Measurements from ENCODE around the gene ANKRD63. TPM values are rescaled to one million over a fixed set of nuclear protein-coding genes. Genes with fewer than 3 reads are reported as not detected.

ANKRD63 gene
- polyA plus RNA-seq, 4 donors = 0.04 to 0.16 TPM; not detected in 2

DNA sequence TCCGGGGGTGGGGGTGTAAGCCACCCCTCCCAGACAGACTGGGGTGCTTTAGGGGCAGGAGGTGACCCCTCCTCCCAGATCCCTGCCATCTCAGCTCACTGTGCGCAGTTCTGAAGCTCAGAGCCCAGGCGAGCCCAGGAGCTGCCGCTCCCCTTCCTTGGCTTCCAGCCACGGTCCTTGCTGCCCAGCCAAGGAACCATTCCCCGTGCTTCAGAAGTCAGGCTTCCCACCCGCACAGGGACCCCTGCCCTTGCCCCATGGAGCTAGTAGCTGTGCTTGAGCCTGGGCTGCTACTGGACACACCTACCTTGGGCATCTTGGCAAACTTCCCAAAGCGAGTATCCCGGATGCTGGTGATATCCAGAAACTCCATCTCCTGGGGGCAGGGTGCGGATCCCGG, 20.1 kb upstream of the ANKRD63 start:
- Histone ChIP-seq H3K27ac (ENCODE audit: low read depth in 1 of 3, low read length in 2 of 3) (no peak overlapping the region), H3K9me3 (ENCODE audit: control insufficient read depth in 2 of 2, insufficient read depth in 1 of 2, low read depth in 1 of 2, low read length in 1 of 2) (no peaks in the 10 kb centered on the region), H3K36me3 (ENCODE audit: control insufficient read depth in 3 of 3, insufficient read depth in 2 of 3, low read depth in 1 of 3, low read length in 3 of 3) (peaks cover 0 to 2% (median 0%) of the 10 kb centered on the region in 3 donors), H3K4me1 (ENCODE audit: control insufficient read depth in 3 of 3, insufficient read depth in 2 of 3, low read depth in 1 of 3, low read length in 2 of 3) (peaks cover 0 to 5% (median 0%) of the 10 kb centered on the region in 3 donors), H3K4me3 (ENCODE audit: low read depth in 1 of 3, low read length in 3 of 3) (no peak overlapping the region), H3K27me3 (ENCODE audit: control insufficient read depth in 3 of 3, insufficient read depth in 3 of 3, low read length in 3 of 3) (peaks cover 0 to 14% (median 0%) of the 10 kb centered on the region in 3 donors)
- FAIRE-seq (no peak), DNase-seq (no peak)
- 42 to 65% (median 49%) methylated on average over 10 to 11 of the region's 11 CpGs for WGBS, 3 donors

DNA sequence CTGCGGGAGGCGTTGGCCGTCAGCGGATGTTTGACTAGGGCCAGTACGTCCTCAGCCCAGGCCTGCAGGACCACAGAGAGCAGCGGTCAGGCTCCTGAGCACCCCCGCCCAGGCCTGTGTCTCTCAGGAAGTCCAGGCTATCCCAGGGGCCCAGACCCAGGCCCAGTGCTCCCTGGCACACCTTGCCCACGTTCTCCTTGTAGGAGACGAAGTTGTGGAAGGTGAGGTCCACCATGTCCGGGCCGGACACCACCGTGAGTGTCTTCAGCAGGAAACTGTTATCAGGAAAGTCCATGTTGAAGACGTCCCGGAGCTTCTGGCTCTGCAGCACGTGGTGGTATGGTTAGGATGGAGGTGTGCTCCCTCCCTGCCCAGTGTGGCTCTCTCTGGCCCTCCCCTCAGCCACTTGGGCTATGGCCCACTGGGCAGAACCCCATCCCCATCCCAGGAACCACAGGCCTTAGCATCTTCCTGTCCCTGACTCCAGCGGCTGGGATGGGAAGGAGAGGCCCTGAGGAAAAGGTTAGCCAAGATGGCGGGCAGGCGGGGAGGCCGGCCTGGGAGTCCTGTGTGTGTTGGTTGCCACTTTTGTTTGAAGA, 19.5 kb upstream of the ANKRD63 start:
- H3K27me3 ChIP-seq (ENCODE audit: control insufficient read depth in 3 of 3, insufficient read depth in 3 of 3, low read length in 3 of 3) = peaks cover 0 to 14% (median 0%) of the 10 kb centered on the region in 3 donors
- H3K36me3 ChIP-seq (ENCODE audit: control insufficient read depth in 3 of 3, insufficient read depth in 2 of 3, low read depth in 1 of 3, low read length in 3 of 3) = peaks cover 0 to 2% (median 0%) of the 10 kb centered on the region in 3 donors
- no peak overlapping the region for H3K4me3 ChIP-seq (ENCODE audit: low read depth in 1 of 3, low read length in 3 of 3)
- DNase-seq (no peak), FAIRE-seq (no peak)
- no peaks in the 10 kb centered on the region for H3K9me3 ChIP-seq (ENCODE audit: control insufficient read depth in 2 of 2, insufficient read depth in 1 of 2, low read depth in 1 of 2, low read length in 1 of 2)
- 88 to 93% (median 92%) methylated on average over 15 to 19 of the region's 19 CpGs for WGBS, 3 donors
- H3K27ac ChIP-seq (ENCODE audit: low read depth in 1 of 3, low read length in 2 of 3) = no peak overlapping the region
- H3K4me1 ChIP-seq (ENCODE audit: control insufficient read depth in 3 of 3, insufficient read depth in 2 of 3, low read depth in 1 of 3, low read length in 2 of 3) = peaks cover 0 to under 1% (median 0%) of the 10 kb centered on the region in 3 donors

DNA sequence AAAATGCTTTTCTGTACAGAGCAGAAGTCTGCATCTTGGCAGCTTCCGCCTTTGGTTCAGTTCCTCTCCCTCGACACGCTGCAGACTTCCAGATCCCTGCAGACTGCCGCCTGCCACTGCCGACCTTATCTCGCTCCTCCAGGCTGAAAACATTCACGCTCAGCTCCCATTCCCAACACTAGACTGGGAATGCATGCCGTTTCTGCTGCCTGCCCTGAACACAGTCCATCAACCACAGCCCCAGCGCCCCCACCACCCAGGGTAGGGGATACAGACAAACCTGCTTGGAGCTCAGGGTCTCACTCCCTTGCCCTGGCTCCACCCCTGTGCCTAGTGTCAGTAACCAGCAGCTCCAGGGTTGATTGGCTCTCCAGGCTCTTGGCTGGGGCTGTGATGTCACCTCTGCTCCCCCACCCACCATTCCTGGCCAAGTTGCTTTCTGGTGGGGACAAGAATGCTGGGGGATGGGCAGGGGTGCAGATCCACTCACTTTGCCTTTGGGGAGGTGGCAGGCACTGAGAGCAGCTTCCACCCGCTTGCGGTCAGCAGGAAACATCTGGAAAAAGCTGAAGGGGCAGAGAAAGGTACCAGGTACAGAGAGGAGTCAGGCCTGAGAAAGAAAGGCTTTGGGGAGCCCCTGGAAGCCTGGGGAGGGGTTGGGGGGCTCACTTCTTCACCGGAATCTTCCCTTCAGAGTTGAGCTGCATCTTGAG, 18.8 kb upstream of the ANKRD63 start:
- Histone ChIP-seq H3K4me3 (ENCODE audit: low read depth in 1 of 3, low read length in 3 of 3) (no peak overlapping the region), H3K36me3 (ENCODE audit: control insufficient read depth in 3 of 3, insufficient read depth in 2 of 3, low read depth in 1 of 3, low read length in 3 of 3) (peaks cover 0 to 2% (median 0%) of the 10 kb centered on the region in 3 donors), H3K27me3 (ENCODE audit: control insufficient read depth in 3 of 3, insufficient read depth in 3 of 3, low read length in 3 of 3) (peaks cover 0 to 12% (median 0%) of the 10 kb centered on the region in 3 donors), H3K27ac (ENCODE audit: low read depth in 1 of 3, low read length in 2 of 3) (no peak overlapping the region), H3K9me3 (ENCODE audit: control insufficient read depth in 2 of 2, insufficient read depth in 1 of 2, low read depth in 1 of 2, low read length in 1 of 2) (no peaks in the 10 kb centered on the region), H3K4me1 (ENCODE audit: control insufficient read depth in 3 of 3, insufficient read depth in 2 of 3, low read depth in 1 of 3, low read length in 2 of 3) (peaks cover 0 to 1% (median 0%) of the 10 kb centered on the region in 3 donors)
- FAIRE-seq = no peak
- 62 to 76% (median 67%) methylated on average over 12 of the region's 12 CpGs for WGBS, 3 donors
- DNase-seq = no peak

DNA sequence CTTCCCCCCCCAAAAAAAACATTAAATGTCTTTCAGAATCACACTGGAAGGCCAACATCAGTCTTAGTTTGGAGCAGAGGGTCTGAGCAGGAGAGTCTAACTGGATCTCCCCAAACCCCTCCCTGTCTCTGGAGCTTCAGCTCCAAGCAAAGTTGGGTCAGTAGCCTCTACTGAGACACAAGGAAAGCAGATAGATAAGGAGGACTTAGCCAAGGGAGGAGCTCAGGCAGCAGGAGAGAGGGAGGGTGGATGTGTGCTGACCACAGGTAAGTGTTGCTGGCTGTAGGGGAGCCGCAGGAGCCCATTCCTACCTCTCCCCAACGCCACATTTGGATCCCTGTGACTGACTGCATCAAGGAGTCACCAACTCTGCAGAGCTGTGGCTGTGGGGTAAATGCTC, 17.9 kb upstream of the ANKRD63 start:
- Histone ChIP-seq H3K4me1 (ENCODE audit: control insufficient read depth in 3 of 3, insufficient read depth in 2 of 3, low read depth in 1 of 3, low read length in 2 of 3) (peaks cover 0 to 4% (median 0%) of the 10 kb centered on the region in 3 donors), H3K9me3 (ENCODE audit: control insufficient read depth in 2 of 2, insufficient read depth in 1 of 2, low read depth in 1 of 2, low read length in 1 of 2) (no peaks in the 10 kb centered on the region), H3K36me3 (ENCODE audit: control insufficient read depth in 3 of 3, insufficient read depth in 2 of 3, low read depth in 1 of 3, low read length in 3 of 3) (peaks cover 0 to 2% (median 0%) of the 10 kb centered on the region in 3 donors), H3K27ac (ENCODE audit: low read depth in 1 of 3, low read length in 2 of 3) (no peak overlapping the region), H3K4me3 (ENCODE audit: low read depth in 1 of 3, low read length in 3 of 3) (no peak overlapping the region), H3K27me3 (ENCODE audit: control insufficient read depth in 3 of 3, insufficient read depth in 3 of 3, low read length in 3 of 3) (peaks cover 0 to 9% (median 0%) of the 10 kb centered on the region in 3 donors)
- 89 to 96% (median 94%) methylated on average over 2 of the region's 2 CpGs for WGBS, 3 donors
- FAIRE-seq = no peak
- no peak for DNase-seq

DNA sequence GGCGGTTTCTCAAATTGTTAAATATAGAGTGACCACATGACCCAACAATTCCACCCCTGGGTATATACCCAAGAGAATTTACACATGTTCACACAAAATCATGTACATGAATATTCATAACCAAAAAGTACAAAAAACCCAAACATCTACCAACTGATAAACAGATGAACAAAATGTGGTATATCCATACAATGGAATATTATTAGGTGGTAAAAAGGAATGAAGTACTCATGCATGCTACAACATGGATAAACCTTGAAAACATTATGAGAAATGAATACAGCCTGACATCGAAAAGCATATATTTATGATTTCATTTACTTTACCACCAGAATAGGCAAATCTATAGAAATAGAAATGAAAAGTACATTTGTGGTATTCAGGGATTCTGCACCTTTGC, 17.5 kb upstream of the ANKRD63 start:
- no peak for FAIRE-seq
- Histone ChIP-seq H3K4me1 (ENCODE audit: control insufficient read depth in 3 of 3, insufficient read depth in 2 of 3, low read depth in 1 of 3, low read length in 2 of 3) (peaks cover 0 to 4% (median 0%) of the 10 kb centered on the region in 3 donors), H3K36me3 (ENCODE audit: control insufficient read depth in 3 of 3, insufficient read depth in 2 of 3, low read depth in 1 of 3, low read length in 3 of 3) (peaks cover 0 to 2% (median 0%) of the 10 kb centered on the region in 3 donors), H3K27ac (ENCODE audit: low read depth in 1 of 3, low read length in 2 of 3) (no peak overlapping the region), H3K9me3 (ENCODE audit: control insufficient read depth in 2 of 2, insufficient read depth in 1 of 2, low read depth in 1 of 2, low read length in 1 of 2) (no peaks in the 10 kb centered on the region), H3K27me3 (ENCODE audit: control insufficient read depth in 3 of 3, insufficient read depth in 3 of 3, low read length in 3 of 3) (peaks cover 0 to 9% (median 0%) of the 10 kb centered on the region in 3 donors), H3K4me3 (ENCODE audit: low read depth in 1 of 3, low read length in 3 of 3) (no peak overlapping the region)
- 95 to 98% (median 98%) methylated on average over 2 of the region's 2 CpGs for WGBS, 3 donors
- DNase-seq = no peak

DNA sequence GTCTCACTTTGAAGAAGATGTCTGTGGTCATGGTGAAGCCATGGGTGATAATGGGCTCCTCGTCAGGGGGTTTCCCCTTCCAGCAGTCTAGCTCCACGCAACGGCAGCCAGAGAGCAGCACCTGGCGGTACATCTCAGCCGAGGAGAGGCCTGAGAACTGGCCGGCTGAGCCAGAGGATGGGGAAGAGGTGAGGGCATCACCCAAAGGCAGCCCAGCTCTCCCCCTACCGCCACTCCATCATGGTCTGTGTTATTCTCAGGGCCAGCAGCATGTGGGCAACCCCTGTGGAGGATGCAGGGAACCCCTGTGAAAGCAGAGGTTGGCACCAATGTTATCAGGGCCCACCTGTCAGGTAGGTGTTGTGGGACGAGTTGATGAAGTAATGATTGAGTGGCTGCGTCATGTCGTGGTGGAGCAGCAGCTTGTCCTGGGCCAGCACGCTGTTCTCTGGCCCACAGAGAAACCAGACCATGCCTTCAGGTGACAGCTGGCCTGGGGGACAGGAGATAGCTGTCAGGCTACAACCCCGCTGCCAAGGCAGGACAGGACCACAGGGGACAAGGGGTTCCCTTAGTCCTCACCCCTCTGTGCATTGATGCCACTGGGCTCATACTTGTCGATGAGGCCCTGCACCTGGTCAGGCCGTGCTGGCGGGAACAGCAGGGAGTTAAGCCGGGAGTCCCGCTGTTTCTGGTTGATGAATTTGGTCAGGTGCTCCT, 15.5 kb upstream of the ANKRD63 start:
- H3K36me3 ChIP-seq (ENCODE audit: control insufficient read depth in 3 of 3, insufficient read depth in 2 of 3, low read depth in 1 of 3, low read length in 3 of 3) = peaks cover 0 to 2% (median 0%) of the 10 kb centered on the region in 3 donors
- H3K27ac ChIP-seq (ENCODE audit: low read depth in 1 of 3, low read length in 2 of 3) = no peak overlapping the region
- DNase-seq (no peak), FAIRE-seq (no peak)
- H3K9me3 ChIP-seq (ENCODE audit: control insufficient read depth in 2 of 2, insufficient read depth in 1 of 2, low read depth in 1 of 2, low read length in 1 of 2) = no peaks in the 10 kb centered on the region
- peaks cover 0 to 9% (median 0%) of the 10 kb centered on the region in 3 donors for H3K27me3 ChIP-seq (ENCODE audit: control insufficient read depth in 3 of 3, insufficient read depth in 3 of 3, low read length in 3 of 3)
- 90 to 92% (median 91%) methylated on average over 17 of the region's 17 CpGs for WGBS, 3 donors
- peaks cover 0 to 4% (median 0%) of the 10 kb centered on the region in 3 donors for H3K4me1 ChIP-seq (ENCODE audit: control insufficient read depth in 3 of 3, insufficient read depth in 2 of 3, low read depth in 1 of 3, low read length in 2 of 3)
- no peak overlapping the region for H3K4me3 ChIP-seq (ENCODE audit: low read depth in 1 of 3, low read length in 3 of 3)

DNA sequence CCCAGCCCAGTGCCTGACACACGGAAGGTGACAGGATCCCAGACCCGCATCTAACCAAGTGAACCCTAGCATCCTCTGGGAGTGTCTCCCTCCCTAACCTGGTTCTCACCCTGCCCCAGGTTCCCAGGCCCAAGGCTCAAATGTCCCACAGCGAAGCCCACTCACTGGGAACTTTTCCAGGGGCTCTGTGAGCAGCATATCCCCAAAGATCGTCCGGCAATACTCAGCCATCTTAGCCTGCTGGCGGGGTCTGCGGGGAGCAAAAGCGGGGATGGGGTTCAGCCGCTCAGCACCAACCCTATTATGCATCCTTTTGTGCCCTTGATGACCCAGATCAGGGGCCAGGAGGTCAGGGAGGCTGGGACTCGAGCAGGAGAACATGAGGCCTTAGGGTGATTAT, 14.5 kb upstream of the ANKRD63 start:
- no peak overlapping the region for H3K27ac ChIP-seq (ENCODE audit: low read depth in 1 of 3, low read length in 2 of 3)
- WGBS, 3 donors = 91 to 94% (median 93%) methylated on average over 10 of the region's 10 CpGs
- peaks cover 0 to 16% (median 0%) of the 10 kb centered on the region in 3 donors for H3K27me3 ChIP-seq (ENCODE audit: control insufficient read depth in 3 of 3, insufficient read depth in 3 of 3, low read length in 3 of 3)
- no peak for FAIRE-seq
- peaks cover 0 to under 1% (median 0%) of the 10 kb centered on the region in 3 donors for H3K36me3 ChIP-seq (ENCODE audit: control insufficient read depth in 3 of 3, insufficient read depth in 2 of 3, low read depth in 1 of 3, low read length in 3 of 3)
- no peaks in the 10 kb centered on the region for H3K9me3 ChIP-seq (ENCODE audit: control insufficient read depth in 2 of 2, insufficient read depth in 1 of 2, low read depth in 1 of 2, low read length in 1 of 2)
- no peak for DNase-seq
- peaks cover 0 to 4% (median 0%) of the 10 kb centered on the region in 3 donors for H3K4me1 ChIP-seq (ENCODE audit: control insufficient read depth in 3 of 3, insufficient read depth in 2 of 3, low read depth in 1 of 3, low read length in 2 of 3)
- H3K4me3 ChIP-seq (ENCODE audit: low read depth in 1 of 3, low read length in 3 of 3) = no peak overlapping the region

DNA sequence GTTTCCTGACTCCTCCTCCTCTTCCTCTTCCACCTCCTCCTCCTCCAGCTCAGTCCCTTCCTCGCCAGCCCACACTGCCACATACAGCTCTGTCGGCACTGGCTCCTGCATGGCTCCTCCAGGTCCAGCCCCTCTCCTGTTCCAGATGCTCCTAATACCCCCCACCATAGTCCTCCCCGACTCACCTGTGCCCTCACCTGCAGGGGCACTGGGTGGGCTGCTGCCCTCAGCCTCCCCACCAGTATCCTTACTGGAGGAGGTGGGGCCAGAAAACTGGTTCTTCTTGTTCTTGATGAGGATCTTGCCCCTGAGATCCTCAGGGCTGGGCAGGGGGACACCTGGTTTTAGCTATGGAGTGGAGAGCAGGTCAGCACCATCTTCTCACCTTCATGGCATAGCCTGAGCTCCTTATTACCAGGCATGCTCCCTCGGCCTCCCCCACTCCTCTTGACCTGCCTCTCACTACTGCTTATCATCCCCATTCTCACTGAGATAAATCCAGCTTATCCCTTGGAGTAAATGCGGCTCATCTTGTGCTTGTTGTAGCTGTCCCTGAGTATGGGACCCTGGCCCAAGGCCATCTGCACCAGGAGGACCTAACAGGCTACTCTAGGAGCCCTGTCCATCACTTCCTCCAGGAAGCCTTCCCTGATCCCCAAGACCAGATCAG, 13.8 kb upstream of the ANKRD63 start:
- FAIRE-seq = no peak
- Histone ChIP-seq H3K9me3 (ENCODE audit: control insufficient read depth in 2 of 2, insufficient read depth in 1 of 2, low read depth in 1 of 2, low read length in 1 of 2) (no peaks in the 10 kb centered on the region), H3K4me3 (ENCODE audit: low read depth in 1 of 3, low read length in 3 of 3) (no peak overlapping the region), H3K4me1 (ENCODE audit: control insufficient read depth in 3 of 3, insufficient read depth in 2 of 3, low read depth in 1 of 3, low read length in 2 of 3) (peaks cover 0 to 6% (median 0%) of the 10 kb centered on the region in 3 donors), H3K36me3 (ENCODE audit: control insufficient read depth in 3 of 3, insufficient read depth in 2 of 3, low read depth in 1 of 3, low read length in 3 of 3) (peaks cover 0 to 2% (median 0%) of the 10 kb centered on the region in 3 donors), H3K27me3 (ENCODE audit: control insufficient read depth in 3 of 3, insufficient read depth in 3 of 3, low read length in 3 of 3) (peaks cover 0 to 22% (median 0%) of the 10 kb centered on the region in 3 donors), H3K27ac (ENCODE audit: low read depth in 1 of 3, low read length in 2 of 3) (no peak overlapping the region)
- DNase-seq = no peak
- 56 to 78% (median 66%) methylated on average over 5 of the region's 5 CpGs for WGBS, 3 donors
